IPS-NIHi11 (cell line): ENCODE data around the gene MASP2.

Experiments
- DNase-seq: peaks from one replicate; pipeline ENCODE4 v3.0.0; 2012; ENCODE audit warnings: mixed read lengths, low spot score

MASP2 gene

DNA sequence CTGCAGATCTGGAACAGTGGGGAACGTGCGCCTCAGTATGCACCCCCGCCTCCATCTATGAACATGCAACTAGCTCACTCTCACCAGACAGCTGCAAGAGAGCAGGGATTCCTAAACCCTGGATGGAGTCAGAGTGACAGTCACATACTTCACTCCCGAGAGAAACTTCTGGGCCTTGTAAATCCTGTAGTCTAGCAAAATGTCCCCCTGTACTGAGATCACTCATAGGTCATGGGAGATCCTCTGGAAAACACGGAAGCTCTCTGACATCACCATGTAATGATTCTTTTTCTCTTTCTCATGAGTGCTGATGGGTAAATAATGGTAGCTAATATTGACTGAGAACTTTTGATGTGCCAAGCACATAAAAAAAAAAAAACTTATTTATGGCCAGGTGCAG lies 57.9 kb downstream of the MASP2 start:
- DNase-seq: no peak

DNA sequence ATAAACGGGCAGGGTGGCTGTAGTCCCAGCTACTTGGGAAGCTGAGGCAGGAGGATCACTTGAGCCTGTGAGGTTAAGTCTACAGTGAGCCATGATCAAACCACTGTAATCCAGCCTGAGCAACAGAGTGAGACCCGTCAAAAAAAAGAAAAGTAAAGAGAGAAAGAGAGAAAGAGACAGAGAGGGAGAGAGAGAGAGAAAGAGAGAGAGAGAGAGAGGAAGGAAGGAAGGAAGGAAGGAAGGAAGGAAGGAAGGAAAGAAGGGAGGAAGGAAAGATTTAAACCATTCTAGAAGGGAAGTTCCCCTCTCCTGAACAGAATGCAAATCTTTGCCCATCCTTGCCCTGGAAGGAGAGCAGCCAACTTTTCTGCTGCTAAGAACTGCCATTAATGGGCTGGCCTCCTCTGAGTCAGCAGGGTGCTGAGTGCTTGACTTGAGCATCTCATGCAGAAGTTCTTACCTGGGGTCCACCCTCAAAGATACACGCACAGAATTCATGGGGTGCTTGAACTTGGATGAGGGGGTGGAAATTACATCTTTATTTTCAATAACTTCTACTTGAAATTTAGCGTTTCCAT lies 59.1 kb downstream of the MASP2 start:
- DNase-seq: peak; percentile 2

DNA sequence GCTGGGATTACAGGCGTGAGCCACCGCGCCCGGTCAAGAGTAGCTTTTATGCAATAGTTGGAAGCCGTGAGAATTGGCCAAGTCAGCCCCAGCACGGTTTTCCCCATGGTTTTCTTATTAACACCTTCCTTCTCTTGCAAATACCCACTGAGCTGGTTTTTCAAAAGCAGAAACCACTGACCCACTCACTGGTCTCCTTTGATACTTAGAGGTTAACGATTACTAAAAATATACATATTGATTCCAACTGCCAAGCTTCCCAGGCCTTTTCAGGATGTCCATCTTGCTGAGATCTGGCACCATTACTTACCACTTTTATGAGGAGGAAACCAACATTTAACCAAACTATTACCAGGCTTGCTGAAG lies 60.5 kb downstream of the MASP2 start:
- DNase-seq: peak; percentile 0

DNA sequence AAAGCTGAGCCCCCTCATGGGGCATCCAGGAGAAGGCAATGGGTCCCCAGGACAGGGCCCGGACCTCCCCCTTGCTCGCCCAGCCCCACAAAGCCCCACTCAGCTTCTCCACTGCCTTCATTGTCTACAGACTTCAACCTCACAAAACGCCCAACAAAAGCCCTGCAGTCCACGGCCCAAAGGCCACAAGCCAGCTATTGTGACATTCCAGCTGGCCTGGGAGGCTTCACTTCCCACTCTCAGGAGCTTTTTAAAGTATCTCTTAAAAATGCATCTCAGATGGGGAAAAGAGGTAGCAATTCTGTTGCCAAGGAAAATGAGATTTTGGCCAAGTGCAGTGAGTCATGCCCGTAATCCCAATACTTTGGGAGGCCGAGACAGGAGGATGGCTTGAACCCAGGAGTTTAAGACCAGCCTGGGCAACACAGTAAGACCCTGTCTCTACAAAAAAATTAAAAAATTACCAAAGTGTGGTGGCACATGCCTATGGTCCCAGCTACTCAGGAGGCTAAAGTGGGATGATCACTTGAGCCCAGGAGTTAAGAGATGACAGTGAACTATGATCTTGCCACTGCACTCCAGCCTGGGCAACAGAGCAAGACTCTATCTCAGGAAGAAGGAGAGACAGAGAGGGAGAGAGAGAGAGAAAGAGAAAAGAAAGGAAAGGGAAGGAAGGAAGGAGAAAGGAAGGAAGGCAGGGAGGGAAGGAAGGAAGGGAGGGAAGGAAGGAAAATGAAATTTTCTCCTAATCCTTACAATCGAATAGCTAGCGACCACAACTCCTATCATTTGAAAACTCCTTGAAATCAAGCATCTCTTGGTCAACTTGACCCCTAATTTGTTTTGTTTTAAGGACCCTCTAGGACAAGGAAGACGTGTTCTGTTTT lies 66.0 kb downstream of the MASP2 start:
- no peak for DNase-seq

DNA sequence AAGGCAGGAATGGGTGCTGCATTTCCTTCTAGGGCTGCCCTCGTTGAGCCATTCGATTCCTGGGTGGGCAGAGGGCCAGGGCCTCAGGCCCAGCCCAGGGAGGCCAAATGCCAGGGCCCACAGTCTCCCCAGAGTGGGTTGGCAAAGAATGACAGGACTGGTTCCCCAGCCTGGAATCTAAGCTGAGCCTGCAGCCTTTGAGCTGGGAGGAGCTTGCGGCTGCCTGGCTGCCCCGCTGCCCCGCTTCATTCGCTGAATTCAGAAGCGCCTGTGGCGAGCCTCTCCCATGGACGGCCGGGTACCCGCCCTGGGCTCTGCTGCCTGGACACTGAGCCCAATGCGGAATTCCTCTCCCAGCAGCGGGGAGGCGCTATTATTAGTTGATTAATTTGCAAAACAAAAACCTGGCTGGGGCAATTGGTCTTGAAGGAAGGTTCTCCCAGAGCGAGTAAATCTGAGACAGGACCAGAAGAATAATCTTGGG lies 66.9 kb downstream of the MASP2 start:
- DNase-seq: peak; percentile 94

DNA sequence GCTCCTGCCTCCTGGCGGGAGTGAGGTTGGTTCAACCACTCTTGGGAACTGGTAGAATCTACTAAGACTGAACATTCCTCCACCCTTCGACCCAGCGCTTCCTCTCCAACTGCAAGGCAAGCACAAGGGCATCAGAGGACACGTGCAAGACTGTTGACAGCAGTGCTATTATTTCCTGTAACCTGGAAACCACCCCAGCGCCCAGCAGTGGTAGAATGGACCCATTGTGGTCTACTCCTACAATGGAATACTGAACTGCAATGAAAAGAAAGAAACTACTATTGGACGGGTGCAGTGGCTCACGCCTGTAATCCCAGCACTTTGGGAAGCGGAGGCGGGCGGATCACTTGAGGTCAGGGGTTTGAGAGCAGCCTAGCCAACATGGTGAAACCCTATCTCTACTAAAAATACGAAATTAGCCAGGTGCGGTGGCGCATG lies 67.5 kb downstream of the MASP2 start:
- DNase-seq: no peak

DNA sequence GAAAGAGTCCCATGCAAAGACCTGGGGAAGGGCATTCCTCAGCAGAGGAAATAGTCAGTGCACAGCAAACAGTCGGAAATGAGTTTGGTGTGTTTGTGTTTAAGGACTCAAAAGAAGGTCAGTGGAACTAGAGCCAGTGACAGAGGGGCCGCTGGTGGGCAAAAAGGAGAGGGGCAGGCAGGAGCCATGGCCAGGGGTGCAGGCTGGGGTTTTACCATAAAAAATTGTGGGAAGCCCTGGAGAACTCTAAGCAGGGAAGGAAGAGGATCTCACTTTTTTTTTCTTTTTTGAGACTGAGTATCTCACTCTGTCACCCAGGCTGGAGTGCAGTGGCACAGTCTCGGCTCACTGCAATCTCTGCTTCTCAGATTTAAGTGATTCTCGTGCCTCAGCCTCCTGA lies 68.3 kb downstream of the MASP2 start:
- DNase-seq: no peak
